GM20431 (cell line): ENCODE measurements around the gene FGFR4.

Experiments
- in situ Hi-C: fragments of 300-500 bp; cut with MseI, MboI; formaldehyde crosslinking; loops from one replicate; pipeline ENCODE4 v1.15.0; 2020; ENCODE audit warnings: low sequenced_read_pairs; ENCODE audit not compliant: unreplicated experiment

FGFR4 gene

GRCh38 chr5:177126771-177127170 lies 40.1 kb downstream of the FGFR4 start:
- in situ Hi-C loops, result no loop called here

- in situ Hi-C loops, result no loop called here
These were observed 41.9 kb downstream of the FGFR4 start for GRCh38 chr5:177128551-177128981.

GRCh38 chr5:177130211-177131018 lies 43.7 kb downstream of the FGFR4 start:
- in situ Hi-C loops, result no loop called here

- in situ Hi-C loops, result no loop called here
These were observed 44.3 kb downstream of the FGFR4 start for GRCh38 chr5:177131019-177131320.

- in situ Hi-C loops, result no loop called here
These were observed 44.8 kb downstream of the FGFR4 start for GRCh38 chr5:177131352-177132135.

GRCh38 chr5:177132136-177133095 lies 45.7 kb downstream of the FGFR4 start:
- in situ Hi-C loops, result no loop called here

- in situ Hi-C loops, result no loop called here
These were observed 46.6 kb downstream of the FGFR4 start, which contains the start of gene NSD1 for GRCh38 chr5:177133096-177133852. TSS of gene NSD1 (plus strand) at chr5:177133773. CDS start at chr5:177135104, 1,331 bp downstream.

- in situ Hi-C loops, result no loop called here
These were observed 47.4 kb downstream of the FGFR4 start for GRCh38 chr5:177133853-177134696.

- in situ Hi-C loops, result no loop called here
These were observed 48.0 kb downstream of the FGFR4 start for GRCh38 chr5:177134697-177135225.

- in situ Hi-C loops, result no loop called here
These were observed 53.6 kb downstream of the FGFR4 start for GRCh38 chr5:177140312-177140711.

GRCh38 chr5:177141496-177141895 lies 54.8 kb downstream of the FGFR4 start:
- in situ Hi-C loops, result no loop called here

- in situ Hi-C loops, result no loop called here
These were observed 55.4 kb downstream of the FGFR4 start for GRCh38 chr5:177142098-177142611.

- in situ Hi-C loops, result no loop called here
These were observed 56.1 kb downstream of the FGFR4 start for GRCh38 chr5:177142778-177143177.

GRCh38 chr5:177146891-177147638 lies 60.4 kb downstream of the FGFR4 start:
- in situ Hi-C loops, result no loop called here
